Activated T-cell treated with anti-CD3 and anti-CD28 coated beads, Interleukin-2, amount 50 U/mL, for 72 hours (primary cell): ENCODE results near the gene AIF1. TPM values are rescaled to one million over a fixed set of nuclear protein-coding genes. Genes with fewer than 3 reads are reported as not detected.

ENCODE experiments used
- ATAC-seq, 2 donors: fragments of 150-1000 bp; cut with Tn5 transposase; replicated peaks in 1 of 2; 2 replicates each; pipeline ENCODE4 v1.10.0; 2021; ENCODE audit warnings: moderate library complexity in 2 of 2, mild to moderate bottlenecking in 1 of 2
- DNase-seq, 2 donors: peaks; one replicate each; pipeline ENCODE4 v3.0.0; 2021 to 2022; ENCODE audit warnings: mixed read lengths in 1 of 2
- H3K27ac Mint-ChIP-seq: one replicate; pipeline ENCODE4 v1.8.0; 2022; ENCODE audit warnings: mild to moderate bottlenecking, moderate library complexity, mixed read lengths
- H3K27me3 Mint-ChIP-seq: one replicate; pipeline ENCODE4 v1.8.0; 2022; ENCODE audit warnings: low read depth, mixed read lengths
- H3K36me3 Mint-ChIP-seq, 2 donors: one replicate each; pipeline ENCODE4 v1.8.0; 2022; ENCODE audit warnings: mixed read lengths in 2 of 2, mild to moderate bottlenecking in 1 of 2; ENCODE audit not compliant: insufficient read depth in 2 of 2
- H3K4me1 Mint-ChIP-seq: one replicate; pipeline ENCODE4 v1.8.0; 2022; ENCODE audit warnings: low read depth, mixed read lengths
- H3K4me3 Mint-ChIP-seq, 2 donors: one replicate each; pipeline ENCODE4 v1.8.0; 2022; ENCODE audit warnings: mild to moderate bottlenecking in 2 of 2, mixed read lengths in 2 of 2, moderate library complexity in 2 of 2
- H3K9me3 Mint-ChIP-seq, 2 donors: one replicate each; pipeline ENCODE4 v1.8.0; 2022; ENCODE audit warnings: mixed read lengths in 2 of 2
- total RNA-seq, 2 donors: library from RNA; stranded (reverse); gene quantifications; one replicate each; pipeline ENCODE4 v1.2.3, GENCODE V29; 2022

Gene AIF1
- total RNA-seq, 2 donors from 2014 or later = 68.7 to 98.1 TPM

DNA sequence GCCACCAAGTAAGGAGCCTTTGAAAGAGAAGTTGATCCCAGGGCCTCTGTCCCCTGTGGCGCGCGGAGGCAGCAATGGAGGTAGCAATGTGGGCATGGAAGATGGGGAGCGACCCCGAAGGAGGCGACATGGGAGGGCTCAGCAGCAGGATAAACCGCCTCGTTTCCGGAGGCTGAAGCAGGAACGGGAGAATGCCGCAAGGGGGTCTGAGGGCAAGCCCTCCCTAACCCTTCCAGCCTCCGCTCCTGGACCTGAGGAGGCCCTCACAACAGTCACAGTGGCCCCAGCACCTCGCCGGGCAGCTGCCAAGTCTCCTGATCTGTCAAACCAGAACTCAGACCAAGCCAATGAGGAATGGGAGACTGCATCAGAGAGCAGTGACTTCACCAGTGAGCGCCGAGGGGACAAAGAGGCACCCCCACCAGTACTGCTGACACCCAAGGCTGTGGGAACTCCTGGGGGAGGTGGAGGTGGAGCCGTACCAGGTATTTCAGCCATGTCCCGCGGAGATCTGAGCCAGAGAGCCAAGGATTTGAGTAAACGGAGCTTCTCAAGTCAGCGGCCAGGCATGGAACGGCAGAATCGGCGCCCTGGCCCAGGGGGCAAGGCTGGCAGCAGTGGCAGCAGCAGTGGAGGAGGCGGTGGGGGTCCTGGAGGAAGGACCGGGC, 17.4 kb downstream of the AIF1 start:
- DNase-seq = no peak
- ATAC-seq = no peak
- no peak overlapping the region for H3K27ac Mint-ChIP-seq
- H3K36me3 Mint-ChIP-seq = peaks cover 17 to 52% of the 10 kb centered on the region in 2 donors
- H3K9me3 Mint-ChIP-seq = no peaks in the 10 kb centered on the region
- H3K27me3 Mint-ChIP-seq = no peaks in the 10 kb centered on the region
- peaks cover 21% of the 10 kb centered on the region for H3K4me1 Mint-ChIP-seq
- no peak overlapping the region for H3K4me3 Mint-ChIP-seq

DNA sequence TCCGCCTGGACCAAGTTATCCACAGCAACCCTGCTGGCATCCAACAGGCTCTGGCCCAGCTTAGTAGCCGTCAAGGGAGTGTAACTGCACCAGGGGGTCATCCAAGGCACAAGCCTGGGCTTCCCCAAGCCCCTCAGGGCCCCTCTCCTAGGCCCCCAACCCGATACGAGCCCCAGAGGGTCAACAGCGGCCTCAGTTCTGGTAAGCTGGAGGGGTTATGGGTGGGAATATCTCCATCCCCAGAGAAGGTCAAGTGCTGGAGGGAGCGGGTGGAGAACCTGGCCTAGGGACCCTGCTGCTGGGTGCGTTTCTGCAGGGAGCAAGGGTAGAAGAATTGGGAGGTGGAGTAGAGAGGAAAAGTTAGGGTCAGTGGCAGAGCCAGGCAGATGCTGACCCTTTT, 18.4 kb downstream of the AIF1 start:
- Mint-ChIP-seq H3K4me3 (no peak overlapping the region), H3K36me3 (peaks cover 14 to 44% of the 10 kb centered on the region in 2 donors), H3K4me1 (peaks cover 21% of the 10 kb centered on the region), H3K27me3 (no peaks in the 10 kb centered on the region), H3K27ac (no peak overlapping the region), H3K9me3 (no peaks in the 10 kb centered on the region)
- no peak for DNase-seq
- no peak for ATAC-seq

DNA sequence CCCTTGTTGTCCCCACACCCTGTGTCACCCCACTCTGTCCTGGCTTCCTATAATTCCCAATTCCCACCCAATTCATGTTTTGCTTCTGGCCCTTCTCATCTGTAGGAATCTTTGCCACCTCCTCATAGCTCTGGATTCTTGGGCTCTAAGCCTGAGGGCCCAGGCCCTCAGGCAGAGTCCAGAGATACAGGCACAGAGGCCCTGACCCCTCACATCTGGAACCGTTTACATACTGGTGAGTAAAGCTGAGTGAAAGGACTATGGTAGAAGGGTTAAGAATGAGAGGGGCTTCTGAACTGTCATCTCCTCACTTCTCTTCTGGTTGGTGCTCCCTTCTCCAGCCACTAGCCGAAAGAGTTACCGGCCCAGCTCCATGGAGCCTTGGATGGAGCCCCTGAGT, 19.1 kb downstream of the AIF1 start:
- H3K36me3 Mint-ChIP-seq = peaks cover 14 to 47% of the 10 kb centered on the region in 2 donors
- H3K27ac Mint-ChIP-seq = peak overlapping the region; percentile 39
- ATAC-seq (no peak), DNase-seq (no peak)
- H3K9me3 Mint-ChIP-seq = no peaks in the 10 kb centered on the region
- no peaks in the 10 kb centered on the region for H3K27me3 Mint-ChIP-seq
- no peak overlapping the region for H3K4me3 Mint-ChIP-seq
- peaks cover 21% of the 10 kb centered on the region for H3K4me1 Mint-ChIP-seq

DNA sequence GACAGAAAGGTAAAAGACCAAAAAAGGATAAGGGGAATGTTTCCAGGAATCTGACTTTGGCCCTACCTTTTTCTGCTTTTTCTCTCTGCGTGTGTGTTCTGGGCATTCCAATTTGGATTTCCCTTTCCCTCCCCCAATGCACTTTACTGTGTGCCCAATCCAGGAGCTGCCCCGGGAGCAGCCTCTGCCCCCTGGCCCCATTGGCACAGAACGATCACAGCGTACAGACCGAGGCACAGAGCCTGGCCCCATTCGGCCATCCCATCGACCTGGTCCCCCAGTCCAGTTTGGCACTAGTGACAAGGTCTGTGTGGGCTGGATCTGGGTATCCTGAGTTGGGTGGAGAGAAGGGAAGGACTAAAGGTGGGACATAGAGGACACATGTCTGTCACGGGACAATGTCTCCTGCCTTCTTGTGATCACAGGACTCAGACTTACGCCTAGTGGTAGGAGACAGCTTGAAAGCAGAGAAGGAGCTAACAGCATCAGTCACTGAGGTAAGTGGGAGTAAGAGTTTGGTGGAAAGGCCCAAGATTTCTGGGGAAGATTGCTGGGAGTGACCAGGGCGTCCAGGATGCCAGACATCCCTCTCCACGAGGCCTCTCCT, 20.0 kb downstream of the AIF1 start:
- Mint-ChIP-seq H3K36me3 (peaks cover 11 to 40% of the 10 kb centered on the region in 2 donors), H3K27ac (no peak overlapping the region), H3K4me1 (peaks cover 25% of the 10 kb centered on the region), H3K27me3 (no peaks in the 10 kb centered on the region), H3K4me3 (no peak overlapping the region), H3K9me3 (no peaks in the 10 kb centered on the region)
- DNase-seq = no peak
- ATAC-seq = no peak

DNA sequence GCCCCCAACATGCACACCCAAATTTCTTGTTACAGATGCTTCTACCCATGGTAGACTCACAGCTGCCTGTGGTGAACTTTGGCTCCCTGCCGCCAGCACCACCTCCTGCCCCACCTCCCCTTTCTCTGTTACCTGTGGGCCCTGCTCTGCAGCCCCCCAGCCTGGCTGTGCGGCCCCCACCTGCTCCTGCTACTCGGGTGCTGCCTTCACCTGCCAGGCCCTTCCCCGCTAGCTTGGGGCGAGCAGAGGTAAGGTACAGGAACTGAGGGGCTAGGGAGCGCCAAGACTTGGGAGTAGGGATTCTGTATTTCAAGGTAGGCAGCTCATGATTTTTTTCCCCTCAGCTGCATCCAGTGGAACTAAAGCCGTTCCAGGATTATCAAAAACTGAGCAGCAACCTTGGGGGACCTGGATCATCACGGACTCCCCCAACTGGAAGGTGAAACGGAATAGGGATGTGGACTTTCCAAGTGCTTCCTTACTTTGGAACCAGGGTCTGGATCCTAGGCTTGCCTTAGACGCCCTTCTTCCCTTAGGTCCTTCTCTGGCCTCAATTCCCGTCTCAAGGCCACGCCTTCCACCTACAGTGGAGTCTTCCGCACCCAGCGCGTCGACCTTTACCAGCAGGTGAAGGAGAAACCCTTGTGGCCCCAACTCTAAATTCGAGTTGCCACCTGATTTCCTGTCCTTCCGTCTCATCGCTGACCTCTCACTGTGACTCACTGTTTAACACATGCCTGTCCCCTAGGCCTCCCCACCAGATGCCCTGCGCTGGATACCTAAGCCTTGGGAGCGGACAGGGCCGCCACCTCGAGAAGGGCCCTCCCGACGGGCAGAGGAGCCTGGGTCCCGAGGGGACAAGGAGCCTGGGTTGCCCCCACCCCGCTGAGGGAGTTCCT, 21.9 kb downstream of the AIF1 start:
- DNase-seq = no peak
- peaks cover 5 to 28% of the 10 kb centered on the region in 2 donors for H3K36me3 Mint-ChIP-seq
- no peak for ATAC-seq
- no peaks in the 10 kb centered on the region for H3K9me3 Mint-ChIP-seq
- H3K4me3 Mint-ChIP-seq = no peak overlapping the region
- peaks cover 10% of the 10 kb centered on the region for H3K4me1 Mint-ChIP-seq
- no peaks in the 10 kb centered on the region for H3K27me3 Mint-ChIP-seq
- H3K27ac Mint-ChIP-seq = no peak overlapping the region

DNA sequence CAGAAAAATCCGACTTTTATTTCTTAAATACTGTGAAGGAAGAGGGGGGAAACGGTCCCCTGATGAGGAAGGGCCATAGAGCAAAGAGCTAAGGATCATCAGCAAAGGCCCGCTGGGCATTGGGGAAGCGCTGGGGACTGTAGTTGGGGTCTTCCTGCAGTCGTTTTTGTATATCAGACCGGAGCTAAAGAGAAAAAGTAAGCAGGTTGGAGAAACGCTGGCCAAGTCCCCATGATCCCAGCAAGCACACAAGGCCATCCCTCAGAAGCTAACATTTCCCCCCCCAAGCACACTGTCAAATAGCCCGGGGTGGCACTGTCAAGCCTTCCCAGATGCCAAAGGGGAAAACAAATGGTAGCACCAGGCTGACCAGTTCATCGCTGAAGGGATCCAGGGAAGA, 24.0 kb downstream of the AIF1 start:
- DNase-seq = no peak
- no peak for ATAC-seq
- peak overlapping the region; percentile 64 for H3K27ac Mint-ChIP-seq
- peaks cover 4 to 14% of the 10 kb centered on the region in 2 donors for H3K36me3 Mint-ChIP-seq
- no peaks in the 10 kb centered on the region for H3K27me3 Mint-ChIP-seq
- H3K4me1 Mint-ChIP-seq = peaks cover 7% of the 10 kb centered on the region
- H3K9me3 Mint-ChIP-seq = no peaks in the 10 kb centered on the region
- peak overlapping the region in 1 of 2 donors; percentile 9 for H3K4me3 Mint-ChIP-seq

DNA sequence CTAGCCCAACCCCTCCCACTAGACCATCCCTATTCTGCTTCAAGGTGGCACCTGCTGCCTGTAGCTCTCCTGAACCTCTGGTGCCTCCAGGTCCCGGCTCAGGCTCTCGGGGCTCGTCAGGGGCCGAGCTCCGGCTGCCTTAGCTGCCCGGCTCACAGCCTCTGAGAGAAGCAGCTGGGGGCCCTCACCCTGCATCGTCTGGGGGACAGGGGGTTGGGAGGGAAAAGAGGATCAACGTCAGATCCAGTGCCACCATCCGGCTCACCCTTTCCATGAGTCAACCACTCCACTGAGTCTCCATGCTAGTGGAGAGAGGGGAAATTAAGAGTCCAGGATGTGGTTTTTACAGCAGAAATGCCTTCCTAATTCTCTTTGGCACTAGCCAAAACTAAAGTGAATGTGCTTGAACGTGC, 24.4 kb downstream of the AIF1 start:
- H3K36me3 Mint-ChIP-seq = peaks cover 4 to 15% of the 10 kb centered on the region in 2 donors
- peak overlapping the region; percentile 66 for H3K27ac Mint-ChIP-seq
- H3K9me3 Mint-ChIP-seq = no peaks in the 10 kb centered on the region
- ATAC-seq (peak in 1 of 2 donors; percentile 32), DNase-seq (no peak)
- H3K4me1 Mint-ChIP-seq = peaks cover 5% of the 10 kb centered on the region
- H3K4me3 Mint-ChIP-seq = no peak overlapping the region
- no peaks in the 10 kb centered on the region for H3K27me3 Mint-ChIP-seq

DNA sequence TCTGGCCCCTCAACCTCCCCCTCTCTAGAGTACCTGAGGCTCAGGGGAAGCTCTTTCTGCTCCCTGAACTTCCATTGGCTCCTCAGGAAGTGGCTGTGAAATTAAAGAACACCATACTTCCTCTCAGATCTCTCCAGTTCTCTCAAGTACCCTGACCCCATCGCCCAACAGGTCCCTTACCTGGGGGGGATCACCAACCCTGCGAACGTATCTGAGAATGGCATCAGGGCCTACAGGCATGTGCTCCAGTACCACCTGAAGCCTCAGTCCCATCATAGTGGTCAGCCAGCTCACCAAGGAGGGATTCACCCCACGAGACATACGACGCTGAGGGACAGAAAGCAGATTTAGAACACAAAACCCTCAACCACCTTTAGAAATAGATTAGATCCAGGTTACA, 25.6 kb downstream of the AIF1 start:
- H3K9me3 Mint-ChIP-seq = no peaks in the 10 kb centered on the region
- H3K27me3 Mint-ChIP-seq = no peaks in the 10 kb centered on the region
- ATAC-seq (no peak), DNase-seq (no peak)
- no peak overlapping the region for H3K4me3 Mint-ChIP-seq
- peaks cover 5% of the 10 kb centered on the region for H3K4me1 Mint-ChIP-seq
- H3K36me3 Mint-ChIP-seq = peaks cover 2 to 19% of the 10 kb centered on the region in 2 donors
- H3K27ac Mint-ChIP-seq = peak overlapping the region; percentile 43

DNA sequence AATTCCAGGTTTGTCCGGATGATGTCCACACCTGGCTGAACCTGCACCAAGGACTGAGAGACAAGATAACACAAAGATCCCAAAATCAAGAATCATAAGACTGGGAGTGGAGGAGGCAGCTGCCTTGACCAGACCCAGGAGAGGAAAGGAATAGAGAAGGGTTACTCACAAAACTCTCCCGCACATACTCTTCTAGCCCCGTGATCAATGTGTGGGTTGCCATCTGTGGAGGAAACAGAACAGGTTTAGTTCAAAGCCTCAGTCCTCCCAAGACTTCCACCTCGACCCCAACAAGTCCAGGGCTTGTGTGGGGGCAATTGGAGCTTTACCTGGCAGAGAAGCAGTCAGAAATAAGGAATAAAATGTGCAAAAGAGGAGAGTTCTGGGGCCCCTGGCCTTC, 26.3 kb downstream of the AIF1 start:
- no peaks in the 10 kb centered on the region for H3K9me3 Mint-ChIP-seq
- H3K36me3 Mint-ChIP-seq = peaks cover 1 to 16% of the 10 kb centered on the region in 2 donors
- no peak overlapping the region for H3K4me3 Mint-ChIP-seq
- DNase-seq (no peak), ATAC-seq (no peak)
- peaks cover 5% of the 10 kb centered on the region for H3K4me1 Mint-ChIP-seq
- no peaks in the 10 kb centered on the region for H3K27me3 Mint-ChIP-seq
- peak overlapping the region; percentile 34 for H3K27ac Mint-ChIP-seq

DNA sequence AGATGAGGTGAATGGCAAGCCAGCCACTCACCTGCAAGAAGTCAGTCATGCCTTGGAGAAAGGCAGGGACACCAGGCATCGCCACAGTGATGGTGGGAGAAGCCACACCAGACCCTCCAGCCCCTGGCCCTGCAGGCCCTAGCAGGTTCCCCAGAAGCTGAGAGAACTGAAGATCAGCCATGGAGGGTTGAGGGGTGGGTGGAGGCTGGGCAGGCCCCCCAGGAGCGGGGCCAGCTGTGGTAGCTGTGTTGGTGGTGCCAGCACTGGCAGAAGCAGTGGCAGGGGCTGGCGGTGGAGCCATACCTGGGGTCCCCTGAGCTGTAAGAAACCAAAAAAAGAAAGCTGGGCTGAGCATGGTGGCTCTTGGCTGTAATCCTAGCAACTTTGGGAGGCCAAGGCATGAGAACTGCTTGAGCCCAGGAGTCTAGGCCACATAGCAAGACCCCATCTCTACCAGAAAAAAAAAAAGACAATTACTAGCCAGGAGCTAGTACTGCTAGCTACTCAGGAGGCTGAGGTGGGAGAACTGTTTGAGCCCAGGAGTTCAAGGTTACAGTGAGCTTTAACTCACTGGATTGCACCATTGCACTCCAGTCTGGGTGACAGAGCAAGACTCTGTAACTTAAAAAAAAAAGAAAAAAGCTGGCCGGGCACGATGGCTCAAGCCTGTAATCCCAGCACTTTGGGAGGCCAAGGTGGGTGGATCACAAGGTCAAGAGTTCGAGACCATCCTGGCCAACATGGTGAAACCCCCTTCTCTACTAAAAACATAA, 27.9 kb downstream of the AIF1 start:
- Mint-ChIP-seq H3K27ac (no peak overlapping the region), H3K9me3 (no peaks in the 10 kb centered on the region), H3K36me3 (peaks cover 1 to 21% of the 10 kb centered on the region in 2 donors), H3K4me1 (peaks cover 5% of the 10 kb centered on the region), H3K4me3 (no peak overlapping the region), H3K27me3 (no peaks in the 10 kb centered on the region)
- DNase-seq = no peak
- no peak for ATAC-seq

DNA sequence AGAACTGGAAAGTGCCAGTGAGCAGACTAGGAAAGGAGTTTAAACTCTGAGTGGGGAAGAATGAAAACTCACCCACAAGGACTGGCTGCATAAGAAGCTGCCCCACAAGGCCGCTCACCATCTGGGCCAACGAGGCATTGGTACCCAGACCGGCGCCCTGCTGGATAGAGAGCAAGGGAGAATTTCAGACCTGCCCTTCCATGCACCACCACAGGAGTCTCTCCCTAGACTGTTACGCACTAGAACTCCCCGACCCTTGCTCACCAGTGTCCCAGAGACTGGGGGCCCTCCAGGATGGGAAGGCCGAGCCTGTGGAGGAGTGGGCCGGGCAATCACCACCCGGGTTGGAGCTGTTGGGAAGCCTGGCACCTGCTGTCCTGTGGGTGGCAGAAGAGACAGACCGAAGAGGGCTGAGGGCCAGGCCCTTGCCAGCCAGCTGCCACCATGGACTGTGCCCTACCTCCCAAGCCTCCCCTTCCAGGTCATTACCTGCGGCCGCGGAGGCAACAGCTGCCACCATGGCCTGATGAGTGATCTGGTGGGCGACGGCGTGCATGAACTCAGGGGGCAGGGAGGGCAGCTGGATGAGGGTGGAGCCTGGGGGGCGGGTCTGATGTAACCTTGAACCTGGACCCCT, 28.9 kb downstream of the AIF1 start:
- peak; percentile 8 to 20 for ATAC-seq
- Mint-ChIP-seq H3K36me3 (peaks cover 1 to 22% of the 10 kb centered on the region in 2 donors), H3K27me3 (no peaks in the 10 kb centered on the region), H3K4me1 (peaks cover 7% of the 10 kb centered on the region), H3K9me3 (no peaks in the 10 kb centered on the region), H3K27ac (no peak overlapping the region), H3K4me3 (no peak overlapping the region)
- DNase-seq = no peak

DNA sequence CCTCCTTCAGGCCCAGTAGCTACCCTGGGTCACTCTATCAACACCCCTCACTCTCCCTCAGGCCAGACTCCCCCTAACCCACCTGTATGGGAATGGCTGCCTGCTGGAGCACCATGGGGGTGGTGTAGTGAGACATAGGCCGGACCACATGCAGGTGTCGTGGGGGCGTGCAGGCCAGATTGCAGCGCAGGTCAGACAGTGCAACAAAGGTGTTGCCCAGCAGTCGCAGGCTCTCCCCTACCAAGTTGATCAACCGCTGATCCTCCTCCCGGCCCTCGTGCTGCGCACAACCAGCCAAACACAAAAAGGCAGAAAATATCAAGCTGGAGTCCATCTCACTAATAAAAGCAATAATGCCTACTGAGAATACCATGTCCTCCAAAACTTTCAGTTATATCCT, 30.3 kb downstream of the AIF1 start:
- no peaks in the 10 kb centered on the region for H3K27me3 Mint-ChIP-seq
- no peak overlapping the region for H3K27ac Mint-ChIP-seq
- peaks cover 4 to 27% of the 10 kb centered on the region in 2 donors for H3K36me3 Mint-ChIP-seq
- no peaks in the 10 kb centered on the region for H3K9me3 Mint-ChIP-seq
- H3K4me3 Mint-ChIP-seq = no peak overlapping the region
- ATAC-seq (no peak), DNase-seq (no peak)
- peaks cover 16% of the 10 kb centered on the region for H3K4me1 Mint-ChIP-seq
